Superior temporal gyrus (tissue), 1 donor: Measurements from ENCODE around the gene GOLPH3.
"Not testable (repeated sequence)": the region's sequence is repeated elsewhere in the genome, so short reads cannot be mapped to it uniquely, and the experiment has no call there.

Source experiments
- DNase-seq: peaks from one replicate; pipeline ENCODE4 v3.0.0-alpha.2; 2016; ENCODE audit errors: extremely low spot score

The GOLPH3 gene

GRCh38 chr5:32135086-32135485 is 39.0 kb downstream of the GOLPH3 start:
- DNase-seq = no peak

DNA sequence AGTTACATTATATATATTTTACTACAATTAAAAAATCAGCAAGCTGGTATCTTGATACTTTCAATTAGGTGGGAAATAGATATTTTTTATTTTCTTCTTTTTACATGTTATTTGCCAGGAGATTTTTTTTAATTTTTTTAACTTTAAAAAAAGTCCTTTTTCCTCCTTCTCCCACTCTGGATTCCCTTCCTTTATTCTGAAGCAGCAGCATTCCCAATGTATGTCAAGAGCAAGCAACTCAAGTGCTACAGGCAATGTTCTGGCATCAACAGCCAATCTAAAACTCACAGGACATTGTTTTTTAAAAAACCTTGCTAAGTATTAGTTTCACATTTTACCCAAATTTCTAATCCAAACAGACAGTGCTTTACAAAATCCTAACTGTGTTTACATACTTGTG is 41.4 kb downstream of the GOLPH3 start:
- DNase-seq = no peak

DNA sequence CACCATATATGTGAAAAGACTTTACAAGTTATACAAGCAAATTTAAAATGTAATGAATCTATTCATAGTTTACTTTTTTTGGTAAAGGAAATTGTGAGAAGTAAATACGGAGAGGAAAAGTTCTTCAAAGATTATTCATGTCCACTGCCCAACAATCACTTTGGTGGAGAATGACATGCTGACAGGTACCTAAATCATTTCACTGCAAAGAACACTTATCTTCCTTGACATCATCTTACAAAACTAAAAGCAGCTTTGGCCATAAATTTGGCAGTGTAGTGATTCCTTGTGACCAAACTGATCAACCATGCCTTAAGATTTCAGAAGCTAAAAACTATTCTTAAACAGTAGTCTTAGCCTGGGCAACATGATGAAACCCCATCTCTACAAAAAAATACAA is 42.5 kb downstream of the GOLPH3 start:
- no peak for DNase-seq

GRCh38 chr5:32130865-32131264 is 43.3 kb downstream of the GOLPH3 start:
- DNase-seq = no peak

GRCh38 chr5:32129074-32129598 is 45.0 kb downstream of the GOLPH3 start:
- no peak for DNase-seq

- DNase-seq = no peak
These were observed 46.4 kb downstream of the GOLPH3 start for GRCh38 chr5:32127711-32128110.

GRCh38 chr5:32126691-32127090 is 47.4 kb downstream of the GOLPH3 start:
- no peak for DNase-seq

GRCh38 chr5:32123889-32124676 is 50.0 kb downstream of the GOLPH3 start:
- no peak for DNase-seq

GRCh38 chr5:32123058-32123805 is 50.9 kb downstream of the GOLPH3 start:
- DNase-seq = no peak

- not testable (repeated sequence) for DNase-seq
These were observed 55.2 kb downstream of the GOLPH3 start for GRCh38 chr5:32118922-32119321.

GRCh38 chr5:32116574-32117313 is 57.4 kb downstream of the GOLPH3 start:
- no peak for DNase-seq

DNA sequence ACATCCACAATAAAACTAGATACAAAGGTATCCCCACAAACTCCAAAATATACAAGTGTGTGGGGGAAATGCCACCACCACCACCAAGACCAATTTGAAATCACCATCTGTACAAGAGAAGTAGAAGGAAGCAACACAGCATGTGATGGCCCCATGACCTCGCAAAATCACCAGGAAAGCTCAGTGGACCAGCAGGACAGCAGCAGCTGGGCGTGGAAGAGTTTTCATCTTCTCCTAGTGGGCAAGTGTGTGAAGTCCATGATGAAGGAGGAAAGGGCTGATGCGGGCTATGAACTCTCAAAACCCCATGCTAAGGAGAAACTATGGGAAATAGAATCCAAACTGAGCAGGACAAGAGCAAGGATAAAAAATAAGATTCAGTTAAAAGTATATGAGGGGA is 58.1 kb downstream of the GOLPH3 start:
- no peak for DNase-seq

GRCh38 chr5:32110111-32110696 is 63.9 kb downstream of the GOLPH3 start:
- no peak for DNase-seq

DNA sequence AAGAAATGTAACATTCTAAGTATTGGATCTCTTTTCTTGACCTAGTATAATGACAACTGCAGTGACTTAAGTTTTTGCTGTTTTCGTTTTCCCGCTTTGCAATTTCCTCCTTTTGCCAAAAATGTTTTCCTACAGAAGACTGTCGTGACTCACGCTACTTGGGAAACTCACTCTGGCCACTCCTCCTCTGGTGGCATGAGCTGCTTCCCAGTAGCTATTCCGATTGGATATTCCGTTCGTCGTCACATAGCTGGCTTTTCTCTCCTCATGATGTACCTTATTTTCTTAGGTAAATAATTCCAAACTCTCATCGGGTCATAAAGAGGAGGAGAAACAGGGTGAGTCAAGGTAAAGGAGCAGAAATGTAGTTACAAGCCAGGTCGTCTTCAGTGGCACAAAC is 64.9 kb downstream of the GOLPH3 start:
- no peak for DNase-seq

DNA sequence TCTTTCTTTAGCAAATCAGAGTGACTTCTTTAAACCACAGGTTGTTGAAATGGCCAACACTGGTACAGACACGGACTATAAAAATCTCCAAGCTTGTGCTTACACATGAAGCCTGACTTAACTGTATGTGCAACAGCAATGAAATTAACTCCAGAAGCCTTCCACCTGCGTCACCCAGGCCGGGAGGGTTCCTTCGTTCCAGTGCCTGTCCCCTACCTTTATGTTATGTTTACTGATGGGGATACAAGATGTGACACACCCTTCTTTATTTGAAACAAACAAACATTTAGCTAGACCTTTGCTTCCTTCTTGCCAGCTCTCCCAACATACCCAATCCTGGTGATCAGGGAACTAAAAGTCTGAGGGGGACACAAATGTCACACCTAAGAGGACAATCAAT is 66.0 kb downstream of the GOLPH3 start:
- DNase-seq = no peak

GRCh38 chr5:32107291-32107690 is 66.8 kb downstream of the GOLPH3 start:
- DNase-seq = no peak

GRCh38 chr5:32103521-32103920 is 70.6 kb downstream of the GOLPH3 start:
- DNase-seq = no peak

DNA sequence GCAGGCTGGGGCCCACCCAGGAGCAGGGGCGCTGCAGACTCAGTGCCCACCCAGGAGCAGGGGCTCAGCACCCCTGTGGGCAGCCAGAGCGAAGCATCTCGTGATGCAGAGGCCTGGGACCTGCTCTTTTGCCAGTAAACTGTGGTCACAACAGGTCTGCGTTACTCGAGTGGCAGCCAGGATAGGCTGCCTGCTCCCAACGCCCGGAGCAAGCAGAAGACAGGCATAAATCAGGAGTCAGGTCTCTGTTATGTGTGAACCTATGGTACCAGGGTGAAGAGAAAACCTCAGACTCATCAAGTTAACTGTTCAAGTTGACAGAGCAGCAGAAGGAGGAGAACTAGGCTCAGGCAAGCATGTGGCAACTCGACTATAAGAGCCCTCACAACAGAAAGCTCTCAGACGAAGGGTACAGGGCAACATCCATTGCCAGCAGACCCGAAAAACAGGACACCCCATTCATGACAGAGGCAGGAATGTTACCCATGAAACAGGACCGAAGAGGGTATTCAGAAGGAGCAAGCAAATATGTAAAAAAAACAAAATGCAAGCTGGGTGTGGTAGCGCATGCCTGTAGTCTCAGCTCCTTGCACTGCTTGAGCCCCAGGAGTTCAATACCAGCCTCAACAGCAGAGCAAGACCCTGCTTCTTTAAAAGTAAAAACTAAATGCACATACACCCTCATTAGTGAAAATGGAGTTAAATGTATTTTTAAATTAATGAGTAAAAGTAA is 71.7 kb downstream of the GOLPH3 start:
- no peak for DNase-seq

DNA sequence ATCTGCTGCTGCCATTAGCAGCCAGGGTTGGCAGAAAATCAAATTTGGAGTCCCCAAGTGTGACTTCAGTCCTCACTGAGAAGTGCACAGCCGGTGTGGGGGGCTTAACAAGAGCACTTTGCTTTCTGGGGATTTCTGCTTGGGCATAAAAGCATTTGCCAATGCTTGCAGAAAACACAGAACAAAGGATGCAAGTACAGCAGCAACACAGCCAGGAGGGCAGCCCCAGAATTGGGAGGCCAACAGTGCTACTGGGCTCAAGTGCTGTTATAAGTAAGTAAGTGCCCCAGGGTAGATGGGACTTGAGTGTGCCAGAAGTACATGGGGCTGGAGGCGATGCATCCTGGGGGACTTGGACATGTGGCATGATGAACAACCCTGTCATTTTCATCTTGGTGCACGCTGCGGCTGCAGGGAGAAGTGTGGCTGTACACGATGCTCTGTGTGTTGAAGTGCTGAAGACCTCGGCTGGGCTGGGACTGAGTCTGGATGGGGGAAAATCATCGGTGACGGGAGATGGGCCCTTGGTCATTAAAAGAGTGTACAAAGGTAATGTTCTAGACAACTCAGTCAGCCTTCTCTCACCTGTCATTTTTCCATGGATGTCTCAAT is 73.3 kb downstream of the GOLPH3 start:
- peak; percentile 32 for DNase-seq

- DNase-seq = peak; percentile 72
These were observed 73.9 kb downstream of the GOLPH3 start for GRCh38 chr5:32100230-32100629.
